HFFc6 (cell line): Measurements from ENCODE around the gene NARF. TPM values are rescaled to one million over a fixed set of nuclear protein-coding genes. Genes with fewer than 3 reads are reported as not detected.
"Not testable (repeated sequence)": the region's sequence is repeated elsewhere in the genome, so short reads cannot be mapped to it uniquely, and the experiment has no call there.

Experiments
- DNase-seq: peaks from one replicate; pipeline ENCODE4 v3.0.0-alpha.2; 2018
- H3K27ac Mint-ChIP-seq: 2 replicates; pipeline ENCODE4 v1.8.0; 2020; ENCODE audit warnings: mild to moderate bottlenecking, mixed read lengths
- H3K27me3 Mint-ChIP-seq: 2 replicates; pipeline ENCODE4 v1.8.0; 2021; ENCODE audit warnings: mild to moderate bottlenecking, moderate library complexity, mixed read lengths; ENCODE audit not compliant: insufficient read depth
- H3K36me3 Mint-ChIP-seq: 2 replicates; pipeline ENCODE4 v1.8.0; 2021; ENCODE audit warnings: low read depth, mixed read lengths
- H3K4me1 Mint-ChIP-seq: 2 replicates; pipeline ENCODE4 v1.8.0; 2020; ENCODE audit warnings: low read depth, mixed read lengths
- H3K4me3 Mint-ChIP-seq: 2 replicates; pipeline ENCODE4 v1.8.0; 2020; ENCODE audit warnings: mild to moderate bottlenecking, moderate library complexity, mixed read lengths
- H3K9me3 Mint-ChIP-seq: 2 replicates; pipeline ENCODE4 v1.8.0; 2020; ENCODE audit warnings: mild to moderate bottlenecking, mixed read lengths
- CTCF ChIP-seq: fragments of 200-600 bp; sonication (generic); IDR thresholded peaks from 2 replicates; pipeline ENCODE4 v1.5.0; 2021; ENCODE audit warnings: antibody characterized with exemption, mild to moderate bottlenecking
- total RNA-seq, 6 experiments: library from RNA; stranded (reverse); fragmentation: NEBNext Ultra II Directional; extraction: Animal tissue kit (Norgen Biotek cat#: 25700); gene quantifications; 2 replicates in 1 of 6; 3 replicates in 5 of 6; pipeline ENCODE4 v1.2.3, GENCODE V29; 2021

The NARF gene
- total RNA-seq, 6 experiments from 2014 or later, result 25.2 to 38.1 (median 28.8) TPM

GRCh38 chr17:82457929-82458178 is 687 bp upstream of the NARF start:
- Mint-ChIP-seq H3K9me3 (no peaks in the 10 kb centered on the region), H3K36me3 (no peaks in the 10 kb centered on the region), H3K4me1 (peaks cover 23% of the 10 kb centered on the region), H3K27me3 (no peaks in the 10 kb centered on the region; the same call in 1 of the 2 replicates), H3K4me3 (peak overlapping the region; percentile 94), H3K27ac (peak overlapping the region; percentile 95)
- no peak for DNase-seq
- no peak for TF ChIP-seq CTCF

GRCh38 chr17:82458885-82459424 is 414 bp downstream of the NARF start:
- peak; percentile 5 for DNase-seq
- H3K27ac Mint-ChIP-seq, result peak overlapping the region; percentile 85
- no peak for TF ChIP-seq CTCF
- H3K36me3 Mint-ChIP-seq, result no peaks in the 10 kb centered on the region
- no peaks in the 10 kb centered on the region; the same call in 1 of the 2 replicates for H3K27me3 Mint-ChIP-seq
- H3K4me3 Mint-ChIP-seq, result peak overlapping the region; percentile 94
- peaks cover 23% of the 10 kb centered on the region for H3K4me1 Mint-ChIP-seq
- no peaks in the 10 kb centered on the region for H3K9me3 Mint-ChIP-seq

GRCh38 chr17:82459936-82460335 is 1.4 kb downstream of the NARF start:
- H3K27me3 Mint-ChIP-seq, H3K9me3 Mint-ChIP-seq, H3K36me3 Mint-ChIP-seq, H3K4me3 Mint-ChIP-seq, DNase-seq, H3K27ac Mint-ChIP-seq: not testable (repeated sequence)
- peaks cover 23% of the 10 kb centered on the region for H3K4me1 Mint-ChIP-seq

GRCh38 chr17:82461827-82462524 is 3.4 kb downstream of the NARF start:
- DNase-seq, result no peak
- peaks cover 9% of the 10 kb centered on the region for H3K36me3 Mint-ChIP-seq
- no peak overlapping the region for H3K27ac Mint-ChIP-seq

GRCh38 chr17:82463391-82463790 is 4.8 kb downstream of the NARF start:
- DNase-seq, result no peak
- Mint-ChIP-seq H3K4me3 (no peak overlapping the region), H3K4me1 (peaks cover 12% of the 10 kb centered on the region), H3K27ac (no peak overlapping the region), H3K27me3 (no peaks in the 10 kb centered on the region), H3K9me3 (no peaks in the 10 kb centered on the region), H3K36me3 (peaks cover 9% of the 10 kb centered on the region)
- TF ChIP-seq CTCF, result no peak

More at GRCh38 chr17:82461827-82462524, 3.4 kb downstream of the NARF start:
- Mint-ChIP-seq H3K4me3 (no peak overlapping the region), H3K4me1 (peaks cover 22% of the 10 kb centered on the region), H3K27me3 (no peaks in the 10 kb centered on the region), H3K9me3 (no peaks in the 10 kb centered on the region)
- TF ChIP-seq CTCF, result no peak

- Mint-ChIP-seq H3K4me3 (no peak overlapping the region), H3K36me3 (peaks cover 16% of the 10 kb centered on the region), H3K4me1 (peaks cover 15% of the 10 kb centered on the region), H3K27ac (no peak overlapping the region), H3K27me3 (no peaks in the 10 kb centered on the region), H3K9me3 (no peaks in the 10 kb centered on the region)
- no peak for TF ChIP-seq CTCF
- no peak for DNase-seq
These were observed 5.5 kb downstream of the NARF start for GRCh38 chr17:82463925-82464566.
